HepG2 (cell line): ENCODE measurements around the gene ADARB2. TPM values are rescaled to one million over a fixed set of nuclear protein-coding genes. Genes with fewer than 3 reads are reported as not detected.

ENCODE experiments used
- ATAC-seq: fragments of 200-7000 bp; cut with Tn5 transposase; 3 replicates; pipeline ENCODE4 v1.9.1; 2020; ENCODE audit warnings: mild to moderate bottlenecking, moderate library complexity
- BruUV-seq: library from RNA; stranded (reverse); fragments of 400-500 nt; replicated peaks from 2 replicates; lab custom pipeline; 2021; lab: Mats Ljungman, UMichigan
- CTCF ChIA-PET: fragments of 300-600 bp; formaldehyde crosslinking; extraction: SDS; loops from one replicate; lab custom pipeline; 2021; ENCODE audit warnings: low total read pairs, inconsistent platforms, low intra/inter-chr PET ratio; lab: Yijun Ruan, JAX
- POLR2A ChIA-PET: fragments of 350-600 bp; sonication (Branson Sonifier 250); formaldehyde crosslinking; loops from one replicate; lab custom pipeline; 2020; ENCODE audit warnings: antibody characterized with exemption, inconsistent platforms; lab: Yijun Ruan, JAX
- DNase-seq: peaks from one replicate; pipeline ENCODE4 v3.0.0-alpha.2; 2015; ENCODE audit warnings: low spot score
- FAIRE-seq: peaks from 3 replicates; lab custom pipeline; 2011; peaks lifted over from hg19 to GRCh38; lab: Jason Lieb, UNC
- H2AFZ ChIP-seq: one replicate; pipeline ENCODE4 v1.6.1; 2011; ENCODE audit warnings: low read length, inconsistent platforms
- H3K27ac ChIP-seq: fragments of 300-600 bp; 3 replicates; pipeline ENCODE4 v1.8.0; 2011; ENCODE audit warnings: mixed run types, mild to moderate bottlenecking, mixed read lengths, low read length, inconsistent platforms; ENCODE audit not compliant: insufficient read depth; ENCODE audit errors: extremely low read length
- H3K27me3 ChIP-seq, 2 experiments: fragments of 200-600 bp in 1 of 2; 2 replicates in 1 of 2; 3 replicates in 1 of 2; pipeline versions ENCODE4 v1.6.0 to v1.8.0; 2011; ENCODE audit warnings: low read length in 2 of 2, mild to moderate bottlenecking in 2 of 2, moderate library complexity in 2 of 2, inconsistent platforms in 1 of 2; ENCODE audit not compliant: insufficient read depth in 2 of 2, control insufficient read depth in 1 of 2
- H3K36me3 ChIP-seq, 2 experiments: fragments of 200-600 bp in 1 of 2; replicated peaks in 1 of 2; 2 replicates in 1 of 2; 3 replicates in 1 of 2; pipeline versions ENCODE4 v1.5.1 to v1.8.0; 2011; ENCODE audit warnings: low read length in 2 of 2, inconsistent platforms in 1 of 2; ENCODE audit not compliant: insufficient read depth in 2 of 2, control insufficient read depth in 1 of 2
- H3K4me1 ChIP-seq: 2 replicates; pipeline ENCODE4 v1.5.1; 2012; ENCODE audit warnings: low read length, inconsistent platforms; ENCODE audit not compliant: insufficient read depth
- H3K4me2 ChIP-seq: 2 replicates; pipeline ENCODE4 v1.6.0; 2011; ENCODE audit warnings: low read depth, low read length, inconsistent platforms
- H3K4me3 ChIP-seq, 3 experiments: fragments of 200-600 bp in 1 of 3; sonication (generic), shearing (Covaris generic) in 1 of 3; replicated peaks in 1 of 3; 2 replicates each; pipeline ENCODE4 v1.5.1; 2011 to 2016; ENCODE audit warnings: low read length in 3 of 3, inconsistent platforms in 2 of 3, low read depth in 2 of 3, mild to moderate bottlenecking in 2 of 3, control low read depth in 1 of 3, mixed read lengths in 1 of 3; ENCODE audit not compliant: insufficient read depth in 1 of 3
- H3K79me2 ChIP-seq: one replicate; pipeline ENCODE4 v1.6.1; 2011; ENCODE audit warnings: low read length, inconsistent platforms; ENCODE audit not compliant: insufficient read depth
- H3K9ac ChIP-seq: 2 replicates; pipeline ENCODE4 v1.6.0; 2011; ENCODE audit warnings: mild to moderate bottlenecking, low read depth, low read length, inconsistent platforms; ENCODE audit not compliant: insufficient read depth
- H3K9me3 ChIP-seq: 2 replicates; pipeline ENCODE4 v1.5.1; 2012; ENCODE audit warnings: mild to moderate bottlenecking, low read length
- H4K20me1 ChIP-seq: 2 replicates; pipeline ENCODE4 v1.6.0; 2011; ENCODE audit warnings: inconsistent platforms, mild to moderate bottlenecking, low read length, moderate library complexity; ENCODE audit not compliant: insufficient read depth
- EHMT2 ChIP-seq: fragments of 200-600 bp; sonication (generic); IDR thresholded peaks from 2 replicates; pipeline ENCODE4 v1.7.0; 2017; ENCODE audit warnings: antibody characterized with exemption, low read depth, low read length, borderline replicate concordance
- LCORL ChIP-seq, 2 experiments: fragments of 450-650 bp in 1 of 2; sonication (generic) in 1 of 2; formaldehyde crosslinking in 1 of 2; IDR thresholded peaks; 2 replicates each; pipeline versions ENCODE4 v1.5.0 to v1.6.1; 2017 to 2020; ENCODE audit warnings: antibody characterized with exemption in 1 of 2, missing genetic modification reagents in 1 of 2
- MNT ChIP-seq: fragments of 450-650 bp; IDR thresholded peaks from 2 replicates; pipeline ENCODE4 v1.6.1; 2016
- ZMYM3 ChIP-seq: sonication (generic); formaldehyde crosslinking; IDR thresholded peaks from 2 replicates; pipeline ENCODE4 v1.5.1; 2020; ENCODE audit warnings: mild to moderate bottlenecking, missing genetic modification reagents
- WGBS: methylation state at CpG from one replicate; pipeline ENCODE4 v1.1.6; 2017; ENCODE audit warnings: low lambda C conversion rate; 5-methylcytosine and 5-hydroxymethylcytosine counted together
- in situ Hi-C: cut with HindIII; loops from 2 replicates; pipeline ENCODE4 v1.10.0; 2017; ENCODE audit warnings: low pct_unique_long_range_greater_than_20kb; ENCODE audit not compliant: extremely low pct_ligation_motif_present
- intact Hi-C: fragments of 100-400 bp; cut with micrococcal nuclease; formaldehyde crosslinking; loops from one replicate; pipeline ENCODE4 v1.10.0; 2022; ENCODE audit not compliant: unreplicated experiment
- polyA plus RNA-seq, 8 experiments: library from polyadenylated mRNA; depleted of rRNA in 3 of 8; stranded (reverse) in 7 of 8; unstranded in 1 of 8; fragments of >200 nt; fragmentation: Illumina TruSeq in 4 of 8; extraction: Trizol in 4 of 8; gene quantifications; 2 replicates each; pipeline versions ENCODE4 v1.2.1 to v1.2.3, GENCODE V29; 2011 to 2016; ENCODE audit warnings: low read depth in 4 of 8, missing spikeins in 1 of 8, mixed read lengths in 1 of 8; ENCODE audit not compliant: insufficient read depth in 1 of 8
- total RNA-seq, 5 experiments: library from RNA; depleted of rRNA; stranded (reverse); fragments of >200 nt; fragmentation: Illumina TruSeq; extraction: Trizol; gene quantifications; 2 replicates each; pipeline ENCODE4 v1.2.3, GENCODE V29; 2016; ENCODE audit warnings: low read depth in 1 of 5
- TF ChIP-seq, protein P1 (sequence below): sonication (generic); formaldehyde crosslinking; IDR thresholded peaks from 2 replicates; pipeline ENCODE4 v1.4.0; 2020; ENCODE audit warnings: mild to moderate bottlenecking, missing genetic modification reagents
- TF ChIP-seq, protein P2 (sequence below): sonication (generic); formaldehyde crosslinking; IDR thresholded peaks from 2 replicates; pipeline ENCODE4 v1.8.0; 2023; ENCODE audit warnings: mild to moderate bottlenecking, missing genetic modification reagents

ADARB2 gene
- total and polyA plus RNA-seq, 2 of the 13 experiments (the other 11 are each of a cell fraction or from before 2014, with no cell fraction given) = not detected

GRCh38 chr10:1526436-1527055 is 210.8 kb downstream of the ADARB2 start (continued):
- TF ChIP-seq, protein P1, sequence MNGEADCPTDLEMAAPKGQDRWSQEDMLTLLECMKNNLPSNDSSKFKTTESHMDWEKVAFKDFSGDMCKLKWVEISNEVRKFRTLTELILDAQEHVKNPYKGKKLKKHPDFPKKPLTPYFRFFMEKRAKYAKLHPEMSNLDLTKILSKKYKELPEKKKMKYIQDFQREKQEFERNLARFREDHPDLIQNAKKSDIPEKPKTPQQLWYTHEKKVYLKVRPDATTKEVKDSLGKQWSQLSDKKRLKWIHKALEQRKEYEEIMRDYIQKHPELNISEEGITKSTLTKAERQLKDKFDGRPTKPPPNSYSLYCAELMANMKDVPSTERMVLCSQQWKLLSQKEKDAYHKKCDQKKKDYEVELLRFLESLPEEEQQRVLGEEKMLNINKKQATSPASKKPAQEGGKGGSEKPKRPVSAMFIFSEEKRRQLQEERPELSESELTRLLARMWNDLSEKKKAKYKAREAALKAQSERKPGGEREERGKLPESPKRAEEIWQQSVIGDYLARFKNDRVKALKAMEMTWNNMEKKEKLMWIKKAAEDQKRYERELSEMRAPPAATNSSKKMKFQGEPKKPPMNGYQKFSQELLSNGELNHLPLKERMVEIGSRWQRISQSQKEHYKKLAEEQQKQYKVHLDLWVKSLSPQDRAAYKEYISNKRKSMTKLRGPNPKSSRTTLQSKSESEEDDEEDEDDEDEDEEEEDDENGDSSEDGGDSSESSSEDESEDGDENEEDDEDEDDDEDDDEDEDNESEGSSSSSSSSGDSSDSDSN = no peak
- TF ChIP-seq EHMT2 = no peak
- TF ChIP-seq ZMYM3 (CRISPR knock-in tag) = no peak

DNA sequence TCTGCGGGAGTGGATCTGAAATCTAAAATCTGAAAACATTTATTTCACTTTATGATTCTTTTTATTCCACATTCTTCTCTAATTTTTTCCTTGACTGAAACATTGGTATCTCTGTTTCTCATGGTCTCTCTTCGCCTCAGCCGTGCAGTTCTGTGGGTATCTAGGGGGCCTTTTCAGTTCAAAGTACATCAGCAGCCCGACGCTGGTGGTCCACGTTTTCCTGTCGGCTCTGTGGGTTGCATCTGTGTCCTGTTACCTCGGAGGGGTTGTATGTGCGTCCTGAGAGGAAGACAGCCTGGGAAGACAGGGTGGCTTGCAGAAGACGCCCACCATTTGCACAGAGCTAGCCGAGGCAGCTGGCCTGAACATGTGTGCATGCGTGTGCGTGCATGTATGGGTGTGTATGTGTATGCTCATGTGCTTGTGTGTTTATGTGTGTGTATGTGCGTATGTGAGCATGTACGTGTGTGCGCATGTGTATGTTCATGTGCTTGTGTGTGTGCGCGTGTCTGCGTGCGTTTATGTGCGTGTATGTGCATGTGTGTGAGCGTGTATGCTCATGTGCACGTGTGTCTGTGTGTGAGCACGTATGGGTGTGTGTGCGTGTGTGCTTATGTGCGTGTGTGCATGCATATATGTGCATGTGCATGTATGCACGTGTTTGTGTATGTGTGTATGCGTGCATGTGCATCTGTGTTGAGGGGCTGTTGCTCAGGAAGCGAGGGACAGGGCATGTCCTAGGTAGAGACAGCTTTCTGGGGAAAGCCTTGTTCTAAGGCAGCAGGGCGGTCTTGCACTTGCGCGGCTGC is 211.8 kb downstream of the ADARB2 start:
- intact Hi-C loops = no loop called here
- Histone ChIP-seq H3K4me1 (no peaks in the 10 kb centered on the region), H3K4me2 (no peak overlapping the region), H3K36me3 (no peaks in the 10 kb centered on the region), H3K4me3 (no peak overlapping the region), H3K79me2 (no peaks in the 10 kb centered on the region), H3K27me3 (peaks cover 1 to 28% of the 10 kb centered on the region in 2 experiments; a peak in 4 of 5 replicates), H2AFZ (no peak overlapping the region), H3K9ac (no peak overlapping the region), H3K9me3 (no peaks in the 10 kb centered on the region), H3K27ac (no peak overlapping the region), H4K20me1 (no peaks in the 10 kb centered on the region)
- FAIRE-seq (no peak), DNase-seq (no peak), ATAC-seq (no peak)
- BruUV-seq = no TSS peak
- CTCF ChIA-PET = no interaction called here
- TF ChIP-seq, protein P2, sequence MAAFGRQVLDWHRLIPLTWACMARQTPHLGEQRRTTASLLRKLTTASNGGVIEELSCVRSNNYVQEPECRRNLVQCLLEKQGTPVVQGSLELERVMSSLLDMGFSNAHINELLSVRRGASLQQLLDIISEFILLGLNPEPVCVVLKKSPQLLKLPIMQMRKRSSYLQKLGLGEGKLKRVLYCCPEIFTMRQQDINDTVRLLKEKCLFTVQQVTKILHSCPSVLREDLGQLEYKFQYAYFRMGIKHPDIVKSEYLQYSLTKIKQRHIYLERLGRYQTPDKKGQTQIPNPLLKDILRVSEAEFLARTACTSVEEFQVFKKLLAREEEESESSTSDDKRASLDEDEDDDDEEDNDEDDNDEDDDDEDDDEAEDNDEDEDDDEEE (CRISPR knock-in tag) = no peak
- TF ChIP-seq LCORL (IDR thresholded peaks at IDR 0.05) (0 out of 2 replicates have a peak, but pooled peaks have one; percentile 7), LCORL (CRISPR knock-in tag; IDR thresholded peaks at IDR 0.05) (no peak), MNT (peak; percentile 92)
- in situ Hi-C loops = no loop called here
- POLR2A ChIA-PET = no interaction called here
- WGBS = 54% methylated on average over 32 of the region's 32 CpGs
